ENCODE measurements around the gene POU2F1.
A peak's percentile ranks its signal among the peaks of the same experiment; 100 is the strongest.
"Not testable (repeated sequence)": the region's sequence is repeated elsewhere in the genome, so short reads cannot be mapped to it uniquely, and the experiment has no call there.

POU2F1 gene

DNA sequence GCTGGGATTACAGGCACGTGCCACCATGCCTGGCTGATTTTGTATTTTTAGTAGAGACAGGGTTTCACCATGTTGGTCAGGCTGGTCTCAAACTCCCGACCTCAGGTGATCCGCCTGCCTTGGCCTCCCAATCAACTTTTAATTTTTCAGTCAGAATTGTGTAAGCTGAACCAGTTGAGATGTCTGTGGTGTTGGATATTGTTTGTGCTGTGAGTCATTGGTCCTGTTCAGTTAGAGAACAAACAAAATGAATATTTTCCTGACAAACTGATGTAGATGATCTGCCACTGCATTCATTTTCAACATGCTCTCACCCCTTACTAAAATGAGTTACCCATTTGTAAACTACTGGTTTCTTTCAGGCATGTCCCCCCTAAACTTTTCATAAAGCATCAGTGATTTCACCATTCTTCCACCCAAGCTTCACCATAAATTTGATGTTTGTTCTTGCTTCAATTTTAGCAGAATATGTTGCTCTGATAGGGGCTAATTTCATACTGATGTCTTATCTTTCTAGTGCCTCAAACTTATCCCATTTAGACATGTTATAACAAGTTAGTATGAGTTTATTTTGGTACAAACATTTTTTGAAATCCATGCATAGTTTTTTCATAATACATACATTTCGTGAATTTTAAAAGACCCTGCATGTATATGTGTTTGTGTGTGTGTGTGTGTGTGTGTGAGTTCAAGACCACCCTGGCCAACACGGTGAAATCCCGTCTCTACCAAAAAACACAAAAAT lies 15.2 kb upstream of the POU2F1 start:
- not testable (repeated sequence) for DNase-seq (ENCODE audit: low read depth)

DNA sequence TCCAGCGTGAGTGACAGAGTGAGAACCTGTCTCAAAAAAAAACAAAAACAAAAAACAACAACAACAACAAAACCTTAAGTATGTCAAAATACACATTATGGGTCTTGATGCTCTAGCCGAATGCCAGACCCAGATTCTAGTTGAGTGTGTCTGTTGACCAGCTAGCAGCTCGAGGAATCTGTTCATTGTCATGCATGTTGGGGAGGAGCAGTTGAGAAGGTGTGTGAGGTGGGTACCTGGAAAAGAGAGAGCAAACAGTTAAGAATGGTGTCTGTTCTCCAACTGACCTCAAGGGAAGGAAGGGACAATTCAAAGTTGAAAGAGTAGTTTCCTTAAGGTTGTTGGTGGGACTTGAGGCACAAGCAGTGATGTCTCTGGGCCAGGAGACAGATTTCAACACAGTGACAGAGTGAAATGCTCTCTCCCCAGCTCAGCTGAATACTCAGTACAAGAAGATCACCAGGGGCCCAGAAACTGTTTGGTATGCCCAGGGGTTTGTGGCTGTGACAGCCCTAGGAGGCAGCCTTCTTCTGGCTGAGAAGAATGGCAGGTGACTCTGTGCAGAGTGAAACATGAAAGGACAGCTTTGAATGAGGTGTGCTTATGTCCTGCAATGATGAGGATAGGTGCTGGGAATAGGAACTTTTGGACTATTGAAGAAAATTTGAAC lies 14.4 kb upstream of the POU2F1 start:
- DNase-seq (ENCODE audit: low read depth) = no peak

DNA sequence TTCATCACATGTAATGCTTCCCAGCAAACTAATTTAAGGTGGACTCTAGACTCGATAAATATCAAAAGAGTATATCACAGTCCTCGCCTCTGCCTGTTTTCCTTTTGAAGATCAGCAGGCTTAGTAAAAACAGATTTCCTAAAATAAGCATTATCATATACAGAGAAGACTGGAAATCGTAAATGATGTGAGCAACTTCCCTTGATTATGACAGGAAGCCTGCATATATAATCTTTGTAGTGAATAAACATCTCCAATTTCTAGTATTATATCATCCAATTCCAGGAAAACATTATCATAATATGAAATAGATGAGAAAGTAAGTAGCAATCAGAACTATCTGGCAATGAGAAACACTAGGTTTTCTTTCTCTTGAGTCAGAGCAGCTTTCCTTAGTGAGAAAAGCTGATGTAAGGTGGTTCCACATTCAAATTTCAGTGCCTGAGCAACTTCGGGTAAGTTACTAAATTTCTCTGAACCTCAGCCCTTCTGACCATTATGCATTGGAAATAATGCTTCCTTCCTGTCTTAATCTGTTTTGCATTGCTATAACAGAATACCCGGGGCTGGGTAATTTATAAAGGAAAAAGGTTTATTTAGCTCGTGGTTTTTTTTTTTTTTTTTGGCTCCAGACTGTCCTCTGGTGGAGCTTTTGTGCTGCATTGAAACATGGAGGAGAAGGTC lies 12.6 kb upstream of the POU2F1 start:
- no peak for DNase-seq (ENCODE audit: low read depth)

DNA sequence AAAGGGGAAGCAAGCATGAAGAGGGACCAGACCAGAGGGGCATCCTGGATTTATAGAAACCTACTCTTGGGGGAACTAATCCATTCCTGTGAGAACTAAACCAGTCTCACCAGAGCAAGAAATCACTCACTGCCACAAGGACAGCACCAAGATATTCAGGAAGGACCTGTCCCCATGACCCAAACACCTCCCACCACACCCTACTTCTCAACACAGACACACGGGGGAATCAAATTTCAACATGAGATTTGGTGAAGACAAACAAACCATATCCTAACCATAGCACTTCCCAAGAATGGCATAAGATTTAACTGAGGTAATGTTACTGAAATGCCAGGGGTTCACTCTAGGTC lies 12.1 kb upstream of the POU2F1 start:
- no peak for DNase-seq (ENCODE audit: low read depth)

DNA sequence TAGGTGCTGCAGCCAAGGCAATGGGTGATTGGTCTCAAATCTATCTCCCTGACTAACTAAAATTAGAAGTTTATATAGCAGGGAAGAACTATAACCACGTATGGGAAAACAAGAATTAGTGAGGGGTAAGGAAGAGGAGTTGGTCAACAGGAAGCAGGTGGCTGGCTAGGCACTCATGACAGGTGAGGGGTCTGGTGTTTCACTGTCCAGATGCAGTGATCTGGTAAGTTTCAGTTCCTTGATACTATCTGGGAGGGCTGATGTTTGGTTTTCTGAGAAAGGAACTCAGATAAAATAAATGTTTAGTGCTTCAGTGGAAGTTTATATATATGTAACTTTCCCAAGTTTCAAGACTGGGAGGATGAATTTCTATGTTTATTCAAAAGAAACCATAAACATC lies 11.6 kb upstream of the POU2F1 start:
- no peak for DNase-seq (ENCODE audit: low read depth)

DNA sequence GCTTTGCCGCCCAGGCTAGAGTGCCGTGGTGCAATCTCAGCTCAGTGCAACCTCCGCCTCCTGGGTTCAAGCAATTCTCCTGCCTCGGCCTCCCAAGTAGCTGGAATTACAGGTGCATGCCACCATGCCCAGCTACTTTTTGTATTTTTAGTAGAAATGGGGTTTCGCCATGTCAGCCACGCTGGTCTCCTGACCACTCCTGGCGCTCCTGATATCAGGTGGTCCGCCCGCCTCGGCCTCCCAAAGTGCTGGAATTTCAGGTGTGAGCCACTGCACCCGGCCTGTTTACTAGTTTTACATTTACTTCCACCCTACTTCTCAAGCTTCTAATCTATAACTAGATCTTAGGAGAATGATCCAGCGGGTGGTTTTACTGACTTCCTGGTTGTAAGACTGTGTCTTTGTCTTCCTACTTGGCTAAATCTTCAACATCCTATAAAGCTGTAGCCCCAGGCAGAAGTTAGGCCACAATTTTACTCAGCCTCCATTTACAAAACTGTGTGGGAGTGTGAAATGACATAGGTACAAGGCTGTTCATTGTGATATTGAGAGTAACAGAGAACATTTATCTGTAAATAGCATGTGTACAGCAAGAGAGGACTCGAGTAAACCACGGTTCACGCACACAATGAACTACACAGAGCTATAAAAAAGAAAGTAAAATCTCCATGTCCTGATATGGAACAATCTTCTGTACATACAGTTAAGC lies 9.6 kb upstream of the POU2F1 start:
- no peak for DNase-seq (ENCODE audit: low read depth)

DNA sequence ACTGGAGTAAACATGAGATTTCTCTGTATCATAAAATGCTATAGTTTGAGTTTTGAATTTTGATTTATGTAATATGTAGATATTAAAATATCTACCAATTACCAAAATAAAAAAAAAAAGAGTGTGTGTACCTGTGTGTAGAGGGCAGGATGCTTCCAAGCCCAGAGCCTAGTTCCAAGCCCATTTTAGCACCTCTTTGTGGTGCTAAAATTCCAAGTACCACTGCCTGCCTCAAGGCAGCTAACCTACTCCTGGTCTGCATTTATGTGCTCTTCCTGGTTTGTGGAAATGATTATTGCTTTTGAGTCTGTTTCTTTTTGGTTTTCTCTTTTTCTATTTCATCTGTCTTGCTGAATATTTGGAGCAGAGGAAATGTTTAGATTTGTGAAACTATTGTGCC lies 8.7 kb upstream of the POU2F1 start:
- no peak for DNase-seq (ENCODE audit: low read depth)

DNA sequence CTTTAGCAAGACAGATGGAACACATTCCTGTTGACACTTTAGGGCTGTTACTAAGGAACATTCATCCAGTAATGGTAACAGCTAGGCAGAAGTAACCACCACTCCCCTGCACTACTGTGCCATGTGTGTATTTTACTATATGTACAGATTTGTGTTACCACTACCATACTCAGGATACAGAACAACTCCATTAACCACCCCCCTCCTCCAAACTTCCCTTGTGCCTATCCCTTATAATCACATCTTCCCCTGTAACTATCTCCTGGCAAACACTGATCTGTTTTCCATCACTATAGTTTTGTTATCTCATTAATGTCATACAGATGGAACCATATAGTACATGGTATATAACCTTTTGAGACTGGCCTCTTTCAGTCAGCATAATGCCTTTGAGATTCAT lies 3.9 kb upstream of the POU2F1 start:
- DNase-seq (ENCODE audit: low read depth) = no peak

DNA sequence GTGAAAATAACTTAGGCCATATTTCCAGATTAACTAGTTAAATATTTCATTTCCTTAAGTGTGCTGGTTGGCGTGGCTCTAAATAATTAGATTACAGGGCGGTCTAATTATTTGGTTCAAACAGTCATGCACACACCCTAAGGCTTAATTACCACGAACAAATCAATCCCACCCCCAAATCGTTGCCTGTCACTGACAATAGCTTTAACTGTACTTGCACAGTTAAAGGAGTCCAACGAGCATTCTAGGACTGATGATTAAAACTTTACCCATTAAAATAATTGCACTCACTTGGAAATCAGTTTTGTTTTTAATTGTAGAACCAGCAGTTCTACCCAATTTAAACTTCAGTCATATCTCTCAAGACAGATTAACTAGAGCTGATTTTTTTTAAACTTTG lies 1.5 kb upstream of the POU2F1 start:
- no peak for DNase-seq (ENCODE audit: low read depth)

DNA sequence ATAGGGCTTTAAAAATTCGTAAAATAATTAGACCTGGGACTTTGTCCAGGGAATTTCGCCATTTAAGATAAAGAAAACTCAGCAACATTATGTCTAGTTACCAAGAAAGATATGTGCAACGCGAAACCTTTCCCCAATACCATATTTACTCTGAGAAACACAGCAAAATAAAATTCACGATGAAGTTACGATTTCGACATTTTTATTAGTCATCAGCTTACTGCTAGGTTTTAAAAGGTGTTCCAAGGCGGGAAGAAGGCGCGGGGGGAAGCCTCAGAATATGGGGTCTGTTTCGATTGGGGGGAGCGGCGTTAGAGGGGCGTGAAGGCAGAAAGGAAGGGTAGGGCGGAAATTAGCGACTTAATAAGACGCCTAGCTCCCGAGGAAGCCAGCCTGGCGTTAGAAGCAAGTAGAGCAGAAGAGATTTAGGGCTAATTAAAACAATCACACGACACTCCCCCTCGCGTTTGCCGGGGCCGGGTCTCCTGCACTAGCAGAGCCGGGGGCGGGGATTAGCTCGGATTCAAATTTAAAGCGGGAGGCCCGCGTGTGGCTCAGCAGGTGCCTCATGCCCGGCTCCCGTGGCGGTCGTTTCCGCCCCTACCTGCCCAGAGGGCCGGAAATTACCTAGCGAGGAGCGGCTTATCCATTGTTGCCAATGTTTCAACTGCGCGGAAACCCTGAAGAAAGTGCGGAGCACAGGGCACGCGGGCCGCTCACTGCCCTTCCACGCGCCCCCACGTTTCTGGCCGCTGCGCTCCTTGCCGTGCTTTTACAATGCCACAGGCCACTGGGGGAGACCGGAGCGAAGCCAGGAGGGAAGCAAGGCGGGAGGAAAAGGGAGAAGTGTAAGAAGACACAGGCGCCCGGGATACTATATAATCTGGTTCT lies 795 bp upstream of the POU2F1 start:
- peak; percentile 89 for DNase-seq (ENCODE audit: low read depth)

DNA sequence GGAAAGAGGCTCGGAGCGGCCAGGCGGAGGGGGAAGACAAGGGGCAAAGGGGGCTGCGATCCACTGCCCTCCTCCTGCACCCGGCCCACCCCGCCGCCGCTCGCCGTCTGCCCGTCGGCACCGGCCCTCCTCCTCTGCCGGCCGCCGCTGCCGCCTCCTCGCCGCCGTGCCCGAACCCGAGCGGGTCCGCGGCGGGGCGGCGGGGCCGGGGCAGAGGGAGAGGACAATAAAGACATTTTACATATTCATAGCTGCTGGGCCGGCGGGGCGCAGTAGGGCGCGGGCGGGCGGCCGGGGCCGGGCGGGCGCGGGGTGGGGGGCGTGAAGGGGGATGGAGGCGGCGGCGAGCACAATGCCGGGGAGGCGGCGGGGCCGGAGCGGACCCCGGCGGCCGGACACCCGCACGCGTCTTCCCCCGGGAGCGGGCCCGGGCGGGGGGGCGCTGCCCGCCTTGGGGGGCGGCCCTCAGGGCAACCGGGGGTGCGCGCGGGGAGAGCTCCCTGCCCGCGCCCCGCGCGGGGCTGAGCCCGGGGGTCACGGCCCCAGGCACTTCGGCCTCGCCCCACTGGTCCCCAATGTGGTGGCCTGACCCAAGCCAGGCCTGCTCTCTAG lies 546 bp downstream of the POU2F1 start:
- peak; percentile 23 for DNase-seq (ENCODE audit: low read depth)

DNA sequence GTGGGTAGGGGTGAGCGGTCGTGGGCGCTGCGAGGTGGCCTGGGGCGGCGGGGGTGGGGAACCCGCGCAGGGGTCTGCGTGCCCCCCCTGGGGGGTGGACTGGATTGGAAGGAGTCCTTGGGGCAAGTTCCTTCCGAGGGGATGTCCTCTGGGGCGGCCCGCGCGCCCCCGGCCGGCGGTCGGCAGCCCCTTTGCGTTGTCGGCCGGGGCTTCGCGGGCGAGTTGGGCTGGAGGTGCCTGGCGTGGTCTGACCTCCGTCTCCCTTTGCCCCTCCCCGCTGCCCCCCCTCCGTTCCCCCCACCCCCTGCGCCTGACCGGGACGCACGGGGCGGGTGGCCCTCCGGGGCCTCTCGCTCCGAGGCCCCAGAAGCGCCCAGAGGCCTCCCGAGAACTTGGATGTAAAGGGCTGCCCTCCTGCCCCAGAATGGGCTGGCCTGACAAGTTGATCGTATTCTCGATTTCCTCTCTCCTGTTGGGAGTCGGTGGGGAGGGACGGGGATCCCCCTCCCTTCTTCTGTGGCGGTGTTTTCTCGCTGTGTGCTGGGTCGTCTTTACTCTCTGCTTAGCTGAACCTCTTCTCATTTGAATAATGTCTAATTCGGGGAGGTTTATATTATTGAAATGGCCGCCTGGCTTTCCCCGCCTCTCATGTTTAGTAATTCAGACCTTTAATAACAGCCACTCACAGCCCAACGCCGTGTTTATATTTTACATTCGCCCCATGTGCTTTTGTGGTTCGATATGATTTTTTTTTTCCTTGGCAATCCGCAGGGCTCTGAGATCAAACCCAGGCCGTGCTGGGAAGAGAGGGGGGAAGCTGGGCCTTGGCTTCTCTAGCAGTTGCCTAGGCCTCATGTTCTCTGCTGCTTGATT lies 1.3 kb downstream of the POU2F1 start:
- DNase-seq (ENCODE audit: low read depth) = peak; percentile 43

DNA sequence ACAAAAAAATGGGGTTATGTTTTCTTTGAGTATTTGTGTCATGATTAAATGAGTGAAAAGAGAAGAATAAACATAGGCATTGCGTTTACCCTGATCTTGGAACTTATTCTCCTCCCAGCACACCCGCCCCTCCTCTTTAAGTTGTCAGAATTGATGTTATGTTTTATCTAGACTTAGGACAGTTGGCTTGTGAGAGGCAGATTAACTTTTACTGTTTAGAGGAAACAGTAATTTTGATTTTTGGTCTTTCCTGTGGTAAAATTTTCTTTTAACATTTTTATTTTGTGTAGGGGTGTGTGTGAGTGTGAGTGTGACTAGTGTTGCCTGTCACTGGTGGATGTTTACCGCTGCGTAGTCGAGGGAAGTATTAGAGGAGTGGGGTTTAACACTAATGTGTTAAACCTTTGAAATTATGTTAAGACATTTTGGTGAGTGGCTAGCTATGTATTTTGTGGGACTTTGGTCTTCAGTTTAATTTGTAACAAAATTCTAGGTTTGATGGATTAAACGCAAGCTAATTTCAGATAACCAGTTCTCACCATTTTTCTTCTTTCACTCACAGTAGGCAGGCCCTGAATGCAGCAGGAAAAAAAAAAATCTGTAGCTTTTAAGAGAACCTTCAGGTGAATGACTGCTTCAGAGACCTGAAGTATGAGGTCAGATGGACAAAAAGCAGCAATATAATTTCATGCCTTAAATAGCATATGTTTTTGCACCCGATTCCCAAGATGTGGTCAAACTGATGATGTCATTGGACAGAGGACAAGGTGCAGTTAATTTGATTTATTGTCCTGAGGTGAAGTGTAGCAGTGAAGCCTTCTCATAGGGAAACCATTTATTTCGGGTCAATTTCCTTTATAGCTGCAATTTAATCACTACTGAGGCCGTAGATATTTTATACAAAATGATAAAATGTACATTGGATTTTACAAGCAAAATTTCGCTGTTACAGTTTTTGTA lies 2.7 kb downstream of the POU2F1 start:
- DNase-seq (ENCODE audit: low read depth) = no peak

DNA sequence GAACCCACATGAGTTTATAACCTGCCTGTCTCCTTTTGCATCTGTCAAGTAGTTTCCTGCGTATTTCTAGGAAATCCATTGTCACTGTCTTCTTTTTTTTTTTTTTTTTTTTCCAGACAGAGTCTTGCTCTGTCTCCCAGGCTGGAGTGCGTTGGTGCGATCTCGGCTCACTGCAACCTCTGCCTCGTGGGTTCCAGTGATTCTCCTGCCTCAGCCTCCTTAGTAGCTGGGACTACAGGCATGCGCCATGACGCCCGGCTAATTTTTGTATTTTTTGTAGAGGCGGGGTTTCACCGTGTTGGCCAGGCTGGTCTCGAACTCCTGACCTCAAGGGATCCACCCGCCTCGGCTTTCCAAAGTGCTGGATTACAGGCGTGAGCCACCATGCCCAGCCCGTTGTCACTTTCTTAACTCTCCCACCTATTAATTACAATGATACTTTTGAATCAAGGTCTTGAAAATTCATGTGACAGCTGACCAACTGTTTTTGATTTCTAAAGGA lies 4.1 kb downstream of the POU2F1 start:
- not testable (repeated sequence) for DNase-seq (ENCODE audit: low read depth)

DNA sequence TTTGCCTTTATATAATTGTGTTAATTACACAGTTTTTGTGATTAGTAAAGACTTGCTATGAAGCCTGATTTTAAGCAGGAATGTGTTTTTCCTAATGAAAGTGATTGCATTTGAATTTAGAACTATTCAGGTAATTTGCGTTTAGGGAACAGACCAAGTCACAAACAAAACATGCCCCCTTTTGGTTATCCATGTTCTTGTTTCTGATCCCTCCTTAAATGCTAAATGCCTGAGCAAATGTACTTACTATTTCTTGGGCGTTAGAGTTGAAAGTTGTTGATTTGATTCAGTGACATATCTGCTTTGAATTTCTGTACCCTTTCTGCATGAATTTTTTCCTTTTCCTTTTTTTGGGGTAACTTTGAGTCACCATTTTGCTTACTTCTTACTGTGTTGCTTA lies 5.2 kb downstream of the POU2F1 start:
- no peak for DNase-seq (ENCODE audit: low read depth)

DNA sequence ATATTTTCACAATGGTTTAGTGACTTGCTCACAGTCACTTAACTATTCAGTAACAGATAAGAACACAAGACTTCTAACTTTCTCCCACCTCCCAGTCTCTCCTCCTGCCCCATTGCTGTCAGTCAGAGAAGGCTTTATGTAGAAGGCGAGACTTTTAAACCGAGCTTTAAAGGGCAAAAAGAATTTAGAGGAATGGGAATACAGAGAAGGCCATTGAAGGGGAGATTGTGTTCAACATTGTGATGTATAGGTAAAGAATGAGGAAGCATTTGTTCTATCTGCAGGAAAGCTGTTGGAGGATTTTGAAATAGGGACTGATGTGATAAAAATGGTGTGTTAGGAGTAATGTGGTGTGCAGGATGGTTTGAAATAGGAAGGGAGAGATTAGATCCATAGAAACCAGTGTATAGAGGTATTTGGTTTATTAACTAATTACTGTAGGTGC lies 7.3 kb downstream of the POU2F1 start:
- DNase-seq (ENCODE audit: low read depth) = no peak

DNA sequence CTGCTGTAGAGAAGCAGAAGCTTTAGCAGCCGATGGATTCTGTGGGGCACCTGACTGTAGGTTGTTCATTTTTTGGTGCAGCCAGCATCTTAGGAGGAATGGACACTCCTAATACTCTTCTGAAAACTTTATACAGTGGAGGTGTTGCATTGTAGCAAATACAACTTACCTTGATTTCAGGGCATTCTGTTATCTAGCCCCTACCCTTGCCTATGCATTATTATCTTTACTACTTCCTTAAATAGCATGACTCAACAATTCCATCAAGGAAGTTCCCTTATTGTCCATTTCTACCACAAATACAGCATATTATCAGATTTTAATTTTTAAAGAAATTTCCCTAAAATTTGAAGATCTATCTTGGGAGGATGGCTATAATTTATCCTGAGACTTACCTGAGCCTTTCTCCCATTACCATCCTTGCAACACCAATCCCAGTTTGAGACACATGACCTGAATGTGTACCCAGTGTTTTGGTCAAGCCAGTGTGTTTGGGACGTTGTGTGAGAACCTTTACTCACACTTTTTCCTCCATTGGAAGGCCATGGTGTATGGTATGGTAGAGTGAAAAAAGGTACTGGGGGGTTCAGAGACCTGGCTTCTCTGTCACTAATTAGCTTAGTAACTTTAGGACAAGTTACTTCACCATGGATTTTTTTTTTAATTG lies 9.2 kb downstream of the POU2F1 start:
- DNase-seq (ENCODE audit: low read depth) = no peak

DNA sequence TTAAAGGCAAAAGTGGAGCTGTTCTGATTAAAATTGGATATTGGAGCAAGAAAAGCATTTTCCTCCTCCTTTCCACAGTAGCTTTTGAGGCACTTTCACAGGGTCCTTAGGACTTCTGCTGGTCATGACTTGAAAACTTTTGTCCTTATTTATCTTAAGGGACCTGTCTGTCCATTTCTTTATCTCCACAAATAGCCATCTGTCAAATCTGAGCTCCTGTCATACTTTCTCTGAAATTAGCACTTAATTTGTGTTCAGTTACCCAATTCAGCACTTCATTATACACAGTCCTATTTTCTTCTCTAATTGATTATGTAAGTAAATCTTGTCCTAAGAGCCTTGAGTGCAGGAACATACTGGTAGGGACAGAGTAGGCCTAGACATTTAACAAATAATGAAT lies 9.8 kb downstream of the POU2F1 start:
- no peak for DNase-seq (ENCODE audit: low read depth)
